H1 (cell line): Measurements from ENCODE around the gene ZNF526. TPM values are rescaled to one million over a fixed set of nuclear protein-coding genes. Genes with fewer than 3 reads are reported as not detected.

Source experiments
- CTCF ChIA-PET: fragments of 300-600 bp; sonication (Branson Sonifier 250); formaldehyde crosslinking; loops from one replicate; lab custom pipeline; 2021; ENCODE audit not compliant: partially characterized antibody; lab: Charles Lee
- POLR2A ChIA-PET: fragments of 300-600 bp; sonication (Branson Sonifier 250); formaldehyde crosslinking; loops from one replicate; lab custom pipeline; 2021; ENCODE audit warnings: inconsistent platforms; ENCODE audit not compliant: partially characterized antibody; lab: Charles Lee
- DNase-seq, 2 experiments: peaks; one replicate each; pipeline versions ENCODE4 v3.0.0 to v3.0.0-alpha.2; 2010 to 2022; ENCODE audit warnings: low spot score in 2 of 2, low read depth in 1 of 2, mixed read lengths in 1 of 2
- FAIRE-seq: peaks from 2 replicates; lab custom pipeline; 2011; peaks lifted over from hg19 to GRCh38; lab: Jason Lieb, UNC
- H2AFZ ChIP-seq: 2 replicates; pipeline ENCODE4 v1.8.1; 2012; ENCODE audit warnings: low read length, inconsistent platforms
- H2AK5ac ChIP-seq: 2 replicates; pipeline ENCODE4 v1.6.1; 2013; ENCODE audit warnings: low read depth, low read length
- H2BK120ac ChIP-seq: replicated peaks from 2 replicates; pipeline ENCODE3; 2013; ENCODE audit warnings: low read depth, low read length, inconsistent platforms
- H2BK12ac ChIP-seq: 2 replicates; pipeline ENCODE4 v1.6.1; 2013; ENCODE audit warnings: low read depth, low read length
- H2BK15ac ChIP-seq: 2 replicates; pipeline ENCODE4 v1.6.1; 2013; ENCODE audit warnings: low read length
- H2BK20ac ChIP-seq: 2 replicates; pipeline ENCODE4 v1.6.1; 2013; ENCODE audit warnings: low read length
- H2BK5ac ChIP-seq: 2 replicates; pipeline ENCODE4 v1.6.1; 2013; ENCODE audit warnings: low read depth, low read length
- H3K14ac ChIP-seq: 2 replicates; pipeline ENCODE4 v1.6.1; 2013; ENCODE audit warnings: inconsistent platforms; ENCODE audit not compliant: insufficient read length
- H3K18ac ChIP-seq: 2 replicates; pipeline ENCODE4 v1.6.1; 2013; ENCODE audit warnings: low read length; ENCODE audit errors: extremely low read depth
- H3K23ac ChIP-seq: 2 replicates; pipeline ENCODE4 v1.6.1; 2013; ENCODE audit warnings: inconsistent platforms; ENCODE audit not compliant: insufficient read length
- H3K23me2 ChIP-seq: 2 replicates; pipeline ENCODE4 v1.6.1; 2013; ENCODE audit warnings: low read depth, low read length
- H3K27ac ChIP-seq: 2 replicates; pipeline ENCODE4 v1.6.1; 2011; ENCODE audit warnings: low read depth, low read length, inconsistent platforms
- H3K27me3 ChIP-seq, 4 experiments: replicated peaks in 1 of 4; 1 replicate in 1 of 4; 2 replicates in 3 of 4; pipeline versions ENCODE4 v1.6.1 to v1.8.1; 2011 to 2013; ENCODE audit warnings: low read length in 3 of 4, mild to moderate bottlenecking in 3 of 4, inconsistent platforms in 2 of 4, mixed read lengths in 2 of 4, moderate library complexity in 1 of 4; ENCODE audit not compliant: control insufficient read depth in 3 of 4, insufficient read depth in 3 of 4; ENCODE audit errors: extremely low read depth in 1 of 4
- H3K36me3 ChIP-seq, 4 experiments: 2 replicates each; pipeline versions ENCODE4 v1.6.1 to v1.8.1; 2011 to 2013; ENCODE audit warnings: mild to moderate bottlenecking in 4 of 4, low read length in 3 of 4, moderate library complexity in 2 of 4, control low read depth in 1 of 4, inconsistent platforms in 1 of 4; ENCODE audit not compliant: insufficient read depth in 4 of 4, control insufficient read depth in 2 of 4
- H3K4ac ChIP-seq: replicated peaks from 2 replicates; pipeline ENCODE3; 2013; ENCODE audit warnings: low read length, low read depth, mixed read lengths, inconsistent platforms; ENCODE audit not compliant: insufficient read length
- H3K4me1 ChIP-seq, 4 experiments: replicated peaks in 1 of 4; 1 replicate in 1 of 4; 2 replicates in 3 of 4; pipeline versions ENCODE4 v1.6.1 to v1.8.1; 2011 to 2013; ENCODE audit warnings: low read length in 3 of 4, inconsistent platforms in 2 of 4, mixed read lengths in 1 of 4; ENCODE audit not compliant: insufficient read depth in 4 of 4, control insufficient read depth in 3 of 4
- H3K4me2 ChIP-seq, 2 experiments: 2 replicates each; pipeline versions ENCODE4 v1.6.1 to v1.8.1; 2011 to 2013; ENCODE audit warnings: low read depth in 2 of 2, low read length in 2 of 2, control low read depth in 1 of 2, inconsistent platforms in 1 of 2, mild to moderate bottlenecking in 1 of 2; ENCODE audit not compliant: insufficient read depth in 1 of 2
- H3K4me3 ChIP-seq, 4 experiments: fragments of 200-600, 300-600 bp in 1 of 4; sonication (generic), shearing (Covaris generic), sonication (Bioruptor Twin) in 1 of 4; 2 replicates each; pipeline versions ENCODE4 v1.5.1 to v1.8.1; 2011 to 2016; ENCODE audit warnings: low read length in 4 of 4, low read depth in 3 of 4, control low read depth in 2 of 4, inconsistent platforms in 2 of 4, mild to moderate bottlenecking in 2 of 4, mixed read lengths in 1 of 4, moderate library complexity in 1 of 4; ENCODE audit not compliant: insufficient read depth in 2 of 4; ENCODE audit errors: extremely low read depth in 1 of 4
- H3K56ac ChIP-seq: replicated peaks from 2 replicates; pipeline ENCODE3; 2013; ENCODE audit warnings: low read depth, mild to moderate bottlenecking, mixed read lengths, low read length, inconsistent platforms; ENCODE audit not compliant: insufficient read length
- H3K79me1 ChIP-seq: 2 replicates; pipeline ENCODE4 v1.6.1; 2013; ENCODE audit warnings: low read depth, low read length, control low read depth
- H3K79me2 ChIP-seq, 2 experiments: 2 replicates each; pipeline versions ENCODE4 v1.6.1 to v1.8.1; 2012 to 2013; ENCODE audit warnings: low read length in 2 of 2, mild to moderate bottlenecking in 2 of 2, inconsistent platforms in 1 of 2; ENCODE audit not compliant: insufficient read depth in 2 of 2, control insufficient read depth in 1 of 2
- H3K9ac ChIP-seq, 4 experiments: replicated peaks in 1 of 4; 1 replicate in 1 of 4; 2 replicates in 3 of 4; pipeline versions ENCODE4 v1.6.1 to v1.8.1; 2011 to 2013; ENCODE audit warnings: low read depth in 3 of 4, low read length in 3 of 4, control low read depth in 2 of 4, mild to moderate bottlenecking in 2 of 4, moderate library complexity in 2 of 4, inconsistent platforms in 1 of 4; ENCODE audit errors: extremely low read depth in 1 of 4
- H3K9me3 ChIP-seq, 2 experiments: 2 replicates each; pipeline versions ENCODE4 v1.6.1 to v1.8.1; 2012 to 2013; ENCODE audit warnings: mild to moderate bottlenecking in 2 of 2, moderate library complexity in 2 of 2, control low read depth in 1 of 2, inconsistent platforms in 1 of 2, low read depth in 1 of 2, low read length in 1 of 2, mixed read lengths in 1 of 2; ENCODE audit not compliant: insufficient read depth in 2 of 2
- H4K20me1 ChIP-seq, 2 experiments: replicated peaks in 1 of 2; 2 replicates each; pipeline versions ENCODE3 to v1.8.1; 2011 to 2013; ENCODE audit warnings: inconsistent platforms in 2 of 2, low read length in 2 of 2, mild to moderate bottlenecking in 1 of 2; ENCODE audit not compliant: insufficient read depth in 2 of 2, control insufficient read depth in 1 of 2
- H4K5ac ChIP-seq: 2 replicates; pipeline ENCODE4 v1.6.1; 2013; ENCODE audit warnings: low read length, low read depth, mixed read lengths, inconsistent platforms; ENCODE audit not compliant: insufficient read length
- H4K8ac ChIP-seq: 2 replicates; pipeline ENCODE4 v1.8.0; 2013; ENCODE audit warnings: mild to moderate bottlenecking, moderate library complexity, low read length, inconsistent platforms; ENCODE audit not compliant: insufficient read depth; ENCODE audit errors: extremely low read depth
- H4K91ac ChIP-seq: replicated peaks from 2 replicates; pipeline ENCODE3; 2013; ENCODE audit warnings: low read length, mixed read lengths, inconsistent platforms; ENCODE audit not compliant: insufficient read length
- ATF2 ChIP-seq: IDR thresholded peaks from 2 replicates; pipeline ENCODE4 v1.6.1; 2012; ENCODE audit warnings: low read length, inconsistent platforms
- CREB1 ChIP-seq: IDR thresholded peaks from 2 replicates; pipeline ENCODE4 v1.6.1; 2012; ENCODE audit warnings: inconsistent platforms
- HDAC6 ChIP-seq: IDR thresholded peaks from one replicate; pipeline ENCODE4 v1.7.1; 2012; ENCODE audit warnings: low read depth, mild to moderate bottlenecking, inconsistent platforms, low read length, moderate library complexity
- KDM4A ChIP-seq: IDR thresholded peaks from one replicate; pipeline ENCODE4 v1.7.1; 2012; ENCODE audit warnings: low read depth, mild to moderate bottlenecking, moderate library complexity, low read length, inconsistent platforms; ENCODE audit not compliant: severe bottlenecking
- NRF1 ChIP-seq: IDR thresholded peaks from 2 replicates; pipeline ENCODE4 v1.6.1; 2011; ENCODE audit warnings: mild to moderate bottlenecking, low read depth, low read length, improper control_type of control experiment
- PHF8 ChIP-seq: fragments of 200-600 bp; sonication (generic); conservative IDR thresholded peaks from 2 replicates; pipeline ENCODE4 v1.7.1; 2012; ENCODE audit warnings: low read depth, mild to moderate bottlenecking, inconsistent platforms, low read length, moderate library complexity
- POU5F1 ChIP-seq: IDR thresholded peaks from 2 replicates; pipeline ENCODE4 v1.6.1; 2011; ENCODE audit warnings: low read depth, mild to moderate bottlenecking, low read length, moderate library complexity
- RFX5 ChIP-seq: IDR thresholded peaks from 2 replicates; pipeline ENCODE4 v1.6.1; 2011; ENCODE audit warnings: low read depth, low read length, improper control_type of control experiment, borderline replicate concordance
- RNF2 ChIP-seq: fragments of 200-900, 300-1000 bp; sonication (generic); IDR thresholded peaks from 2 replicates; pipeline ENCODE4 v1.7.1; 2016; ENCODE audit warnings: borderline replicate concordance, low read depth, mild to moderate bottlenecking, antibody characterized with exemption, low read length; ENCODE audit not compliant: poor library complexity, severe bottlenecking; ENCODE audit errors: missing control alignments
- TCF12 ChIP-seq: IDR thresholded peaks from 2 replicates; pipeline ENCODE4 v1.6.1; 2011; ENCODE audit warnings: low read depth, mild to moderate bottlenecking, low read length
- WGBS, 2 experiments: shearing (Covaris generic) in 1 of 2; methylation state at CpG; one replicate each; pipeline versions ENCODE4 v1.1.6 to v1.1.7; 2013 to 2015; ENCODE audit warnings: low lambda C conversion rate in 2 of 2, mixed read lengths in 2 of 2, inconsistent platforms in 1 of 2, low coverage in 1 of 2, missing lambda C conversion rate in 1 of 2; ENCODE audit not compliant: insufficient replicate concordance in 2 of 2, insufficient coverage in 1 of 2, insufficient read length in 1 of 2; ENCODE audit errors: extremely low coverage in 1 of 2, missing lambda C conversion rate in 1 of 2; 5-methylcytosine and 5-hydroxymethylcytosine counted together
- polyA plus RNA-seq, 7 experiments: library from polyadenylated mRNA; depleted of rRNA in 3 of 7; stranded (reverse) in 5 of 7; unstranded in 2 of 7; fragments of >200 nt in 5 of 7; fragments of 200-250 nt in 2 of 7; gene quantifications; 1 replicate in 5 of 7; 2 replicates in 1 of 7; 4 replicates in 1 of 7; pipeline versions ENCODE4 v1.2.1 to v1.2.3, GENCODE V29; 2011 to 2013; ENCODE audit warnings: missing spikeins in 2 of 7, mixed read lengths in 2 of 7
- total RNA-seq: library from RNA; stranded (reverse); fragmentation: NEBNext Ultra II Directional; extraction: Animal tissue kit (Norgen Biotek cat#: 25700); gene quantifications from 2 replicates; pipeline ENCODE4 v1.2.1, GENCODE V29; 2021

The ZNF526 gene
- total and polyA plus RNA-seq, 2 of the 8 experiments (the other 6 are each of a cell fraction or from before 2014, with no cell fraction given) = 8.4 to 14.1 TPM

DNA sequence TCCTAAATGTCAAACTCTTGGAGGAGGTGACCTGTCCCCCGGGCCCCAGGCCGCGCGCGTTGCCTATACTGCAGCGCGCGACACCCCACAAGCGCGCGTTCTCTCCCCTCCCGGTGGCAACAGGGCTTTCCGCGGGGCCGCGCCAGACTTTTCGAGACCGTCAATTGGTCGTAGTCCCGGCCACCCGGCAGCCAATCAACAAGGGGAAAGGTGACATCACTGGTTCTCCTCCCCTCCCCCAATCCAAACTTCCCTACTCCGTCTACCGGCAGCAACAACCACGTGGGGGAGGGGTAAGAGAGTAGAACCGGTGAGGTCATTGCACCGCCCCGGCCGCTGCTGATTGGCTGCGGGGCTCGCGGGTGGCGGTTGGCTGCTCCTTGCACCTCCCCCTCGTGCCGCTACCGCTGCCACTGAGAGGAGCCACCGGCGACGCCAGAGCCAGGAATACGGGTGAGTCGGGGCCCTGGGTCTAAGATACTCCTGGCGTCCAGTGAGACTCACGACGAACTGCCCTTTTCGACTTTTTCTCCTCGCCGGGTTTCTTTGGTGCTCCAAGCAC, 48.1 kb downstream of the ZNF526 start:
- Histone ChIP-seq H3K56ac (peak overlapping the region; percentile 98), H2BK15ac (no peak overlapping the region), H3K36me3 (peaks cover 0 to 8% (median 0%) of the 10 kb centered on the region in 4 experiments; a peak in 1 of 8 replicates), H2AFZ (peak overlapping the region; percentile 94), H3K14ac (no peak overlapping the region), H2BK20ac (peak overlapping the region; percentile 84; the same call in 1 of the 2 replicates), H3K79me1 (peaks cover 5% of the 10 kb centered on the region), H3K27ac (peak overlapping the region; percentile 100), H2BK5ac (peak overlapping the region; percentile 99), H2AK5ac (no peak overlapping the region), H3K79me2 (peaks cover 0 to 9% of the 10 kb centered on the region in 2 experiments; a peak in 1 of 4 replicates), H4K91ac (peak overlapping the region; percentile 98), H4K8ac (peak overlapping the region; percentile 99; the same call in 1 of the 2 replicates), H3K4me3 (peak overlapping the region; percentile 75 to 99 (median 86)), H3K18ac (peak overlapping the region; percentile 100), H3K4me1 (peaks cover 2 to 21% (median 10%) of the 10 kb centered on the region in 4 experiments), H3K9me3 (no peaks in the 10 kb centered on the region), H3K23ac (no peak overlapping the region), H3K4me2 (peak overlapping the region; percentile 86 to 98), H2BK120ac (peak overlapping the region; percentile 86), H4K20me1 (no peaks in the 10 kb centered on the region), H3K23me2 (peaks cover 10% of the 10 kb centered on the region; the same call in 1 of the 2 replicates), H4K5ac (peak overlapping the region; percentile 99), H3K27me3 (no peaks in the 10 kb centered on the region), H3K4ac (no peak overlapping the region), H2BK12ac (peak overlapping the region; percentile 93), H3K9ac (peak overlapping the region; percentile 87 to 100 (median 98))
- 2% methylated on average over 31 of the region's 46 CpGs; no CpG with 5 or more reads in 1 of the 2 experiments for WGBS, 2 experiments
- CTCF ChIA-PET = interaction anchor here (1.1 to 4.4 kb wide), 3 partner anchors 11 to 24 kb away, joined by 3 to 35 read pairs (median 7); no protein-coding TSS in a partner anchor
- POLR2A ChIA-PET = interaction anchor here (1.0 to 1.6 kb wide), 4 partner anchors 11 to 53 kb away, joined by 3 to 7 read pairs (median 4); no protein-coding TSS in a partner anchor
- FAIRE-seq = no peak
- DNase-seq = peak; percentile 96 to 99
- TF ChIP-seq CREB1 (no peak; the same call in 1 of the 2 replicates), NRF1 (no peak), TCF12 (no peak), PHF8 (peak; percentile 69; the same call in 1 of the 2 replicates), KDM4A (peak; percentile 58), ATF2 (peak; percentile 100), RFX5 (peak; percentile 78), RNF2 (no peak), HDAC6 (no peak), POU5F1 (no peak)
